HG02981 (cell line): Measurements from ENCODE around the gene GOSR2.

Experiments
- ATAC-seq: cut with Tn5 transposase; IDR thresholded peaks from one replicate; pipeline ENCODE4 v1.9.1; 2021; ENCODE audit warnings: mild to moderate bottlenecking, moderate library complexity; ENCODE audit not compliant: unreplicated experiment

The GOSR2 gene

DNA sequence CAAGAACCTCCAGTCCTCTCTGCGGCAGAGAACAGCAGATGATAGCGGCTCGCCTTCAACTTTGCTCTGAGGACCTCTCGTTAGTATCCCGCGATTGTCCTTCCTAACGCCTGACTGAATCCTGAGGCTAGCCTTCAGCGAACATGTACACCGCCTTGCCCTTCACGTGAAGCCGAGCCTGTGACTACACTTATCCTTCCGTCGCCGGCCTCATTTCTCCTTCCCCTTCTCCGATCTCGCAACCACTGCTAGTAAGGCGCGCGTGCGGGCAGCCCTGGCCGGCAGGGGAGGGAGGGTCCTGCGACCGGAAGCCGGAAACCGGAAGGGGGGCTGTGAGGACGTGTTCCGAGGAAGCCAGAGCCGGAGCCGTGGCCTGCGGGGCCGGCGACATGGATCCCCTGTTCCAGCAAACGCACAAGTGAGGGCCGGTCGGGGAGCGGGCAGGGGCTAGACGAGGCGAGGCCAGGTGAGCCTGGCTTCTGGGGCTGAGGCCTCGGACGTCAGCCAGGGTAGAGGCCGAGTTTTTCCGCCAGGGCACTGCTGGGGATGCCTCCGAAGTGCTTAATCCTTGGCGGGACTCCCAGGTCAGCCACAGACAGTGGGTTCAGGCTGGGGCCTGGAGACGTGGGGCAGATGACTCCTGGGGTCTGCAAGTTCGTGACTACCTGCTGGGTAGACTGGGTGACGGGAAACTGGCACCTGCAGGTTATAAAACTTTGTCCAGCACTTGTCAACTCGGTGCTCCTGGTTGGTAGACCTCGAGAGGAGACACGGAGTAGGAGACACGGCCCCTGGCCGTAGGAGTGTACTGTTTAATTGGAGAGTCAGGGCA, at the start of gene GOSR2:
GOSR2 (plus strand) TSS at position 357 of the 832 bp plus-strand sequence; CDS start at position 390, 33 bp downstream.
- peak; percentile 87 for ATAC-seq

DNA sequence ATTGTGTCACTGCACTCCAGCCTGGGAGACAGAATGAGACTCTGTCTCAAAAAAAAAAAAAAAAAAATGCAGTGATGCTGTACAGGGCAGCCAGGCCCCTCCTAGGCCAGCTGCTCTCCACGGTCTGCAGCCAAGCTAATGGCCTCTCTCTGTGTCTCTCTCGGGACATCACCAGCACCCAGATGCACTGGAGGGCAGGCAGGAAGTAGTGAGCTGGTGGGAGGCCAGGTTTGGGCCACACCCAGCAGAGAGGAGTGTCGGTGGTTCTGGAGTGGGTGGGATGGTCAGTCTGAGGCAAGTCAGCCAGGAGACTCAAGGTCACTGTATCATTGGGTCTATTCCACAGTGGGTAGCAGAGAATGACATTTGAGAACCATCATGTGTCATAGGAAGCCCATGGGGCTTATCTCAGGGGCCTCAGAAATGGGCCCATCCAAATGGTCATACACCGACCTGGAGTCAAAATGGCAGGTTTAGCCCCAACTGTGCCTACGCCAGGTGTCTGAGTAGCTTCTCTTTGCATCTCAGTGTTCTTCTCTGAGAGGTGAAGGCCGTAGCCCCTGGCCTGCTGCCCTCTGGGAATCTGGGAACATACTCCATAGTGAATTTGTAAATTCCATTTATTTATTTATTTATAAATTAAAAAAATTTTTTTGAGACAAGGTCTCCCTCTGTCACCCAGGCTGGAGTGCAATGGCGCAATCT, 48.9 kb upstream of the GOSR2 start:
- no peak for ATAC-seq

DNA sequence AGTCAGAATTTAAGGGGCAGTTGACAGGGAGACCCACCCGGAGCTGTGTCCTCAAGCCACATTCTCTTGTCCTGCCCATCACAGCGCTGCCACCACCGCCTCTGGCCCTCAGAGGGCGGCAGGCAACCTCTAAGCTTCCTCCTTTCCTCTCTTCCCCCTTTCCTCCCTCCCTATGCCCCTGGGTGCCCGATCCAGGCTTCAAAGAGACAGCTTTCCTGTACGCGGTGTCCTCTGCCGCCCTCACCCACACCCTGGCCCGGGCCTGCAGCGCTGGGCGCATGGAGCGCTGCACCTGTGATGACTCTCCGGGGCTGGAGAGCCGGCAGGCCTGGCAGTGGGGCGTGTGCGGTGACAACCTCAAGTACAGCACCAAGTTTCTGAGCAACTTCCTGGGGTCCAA, 48.1 kb upstream of the GOSR2 start:
- ATAC-seq, result no peak

DNA sequence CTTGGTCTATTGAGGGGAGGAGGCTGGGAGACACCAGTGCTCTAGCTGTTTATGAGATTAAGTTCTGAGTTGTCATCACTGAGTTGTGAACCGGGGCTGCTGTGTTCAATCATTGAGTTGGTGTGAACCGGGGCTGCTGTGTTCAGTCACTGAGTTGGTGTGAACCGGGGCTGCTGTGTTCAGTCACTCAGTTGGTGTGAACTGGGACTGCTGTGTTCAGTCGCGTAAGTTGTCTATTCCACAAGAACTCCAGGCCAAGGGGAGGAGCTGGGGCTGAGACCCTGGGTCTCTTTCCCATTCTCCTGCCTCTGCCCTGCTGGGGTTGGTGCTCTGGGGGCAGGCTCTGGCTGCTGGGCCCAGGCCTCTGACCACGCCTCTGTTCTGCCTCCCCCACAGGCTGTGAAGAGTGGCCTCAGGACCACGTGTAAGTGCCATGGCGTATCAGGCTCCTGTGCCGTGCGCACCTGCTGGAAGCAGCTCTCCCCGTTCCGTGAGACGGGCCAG, 47.1 kb upstream of the GOSR2 start:
- no peak for ATAC-seq

DNA sequence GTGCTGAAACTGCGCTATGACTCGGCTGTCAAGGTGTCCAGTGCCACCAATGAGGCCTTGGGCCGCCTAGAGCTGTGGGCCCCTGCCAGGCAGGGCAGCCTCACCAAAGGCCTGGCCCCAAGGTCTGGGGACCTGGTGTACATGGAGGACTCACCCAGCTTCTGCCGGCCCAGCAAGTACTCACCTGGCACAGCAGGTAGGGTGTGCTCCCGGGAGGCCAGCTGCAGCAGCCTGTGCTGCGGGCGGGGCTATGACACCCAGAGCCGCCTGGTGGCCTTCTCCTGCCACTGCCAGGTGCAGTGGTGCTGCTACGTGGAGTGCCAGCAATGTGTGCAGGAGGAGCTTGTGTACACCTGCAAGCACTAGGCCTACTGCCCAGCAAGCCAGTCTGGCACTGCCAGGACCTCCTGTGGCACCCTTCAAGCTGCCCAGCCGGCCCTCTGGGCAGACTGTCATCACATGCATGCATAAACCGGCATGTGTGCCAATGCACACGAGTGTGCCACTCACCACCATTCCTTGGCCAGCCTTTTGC, 46.5 kb upstream of the GOSR2 start:
- ATAC-seq, result no peak

DNA sequence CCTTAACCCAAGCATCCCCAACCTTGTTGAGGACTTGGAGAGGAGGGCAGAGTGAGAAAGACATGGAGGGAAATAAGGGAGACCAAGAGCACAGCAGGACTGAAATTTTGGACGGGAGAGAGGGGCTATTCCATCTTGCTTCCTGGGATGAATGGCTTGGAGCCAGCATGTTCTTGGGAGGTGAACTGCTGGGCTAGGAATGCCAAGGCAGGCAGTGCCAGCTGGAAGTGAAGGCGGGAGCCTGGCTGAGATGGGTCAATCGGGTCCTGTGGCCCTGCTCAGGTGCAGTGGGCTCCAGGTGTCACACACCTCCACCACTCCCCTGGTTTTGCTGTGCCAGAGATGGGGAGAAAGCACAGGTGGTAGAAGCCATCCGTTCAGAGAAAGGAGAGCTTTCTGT, 46.0 kb upstream of the GOSR2 start:
- no peak for ATAC-seq

DNA sequence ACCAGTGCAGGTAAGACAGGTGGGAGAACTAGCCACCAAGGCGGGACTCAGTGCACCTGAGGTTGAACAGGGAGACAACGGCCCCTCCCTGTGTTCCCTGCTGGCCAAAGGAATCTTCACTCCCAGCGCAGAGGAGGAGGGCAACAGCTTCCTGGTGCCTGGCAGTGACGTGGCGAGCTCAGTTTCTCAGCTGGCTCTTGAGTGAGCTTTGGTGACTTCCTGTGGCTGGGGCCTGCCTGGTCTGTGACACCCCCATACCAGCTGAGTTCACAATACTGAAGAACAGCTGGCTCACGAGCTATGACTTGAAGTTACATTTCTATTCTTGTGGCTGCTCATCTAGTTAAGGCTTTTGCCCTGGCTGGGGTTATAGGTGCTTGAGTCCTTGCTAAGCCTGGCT, 45.5 kb upstream of the GOSR2 start:
- ATAC-seq, result no peak

DNA sequence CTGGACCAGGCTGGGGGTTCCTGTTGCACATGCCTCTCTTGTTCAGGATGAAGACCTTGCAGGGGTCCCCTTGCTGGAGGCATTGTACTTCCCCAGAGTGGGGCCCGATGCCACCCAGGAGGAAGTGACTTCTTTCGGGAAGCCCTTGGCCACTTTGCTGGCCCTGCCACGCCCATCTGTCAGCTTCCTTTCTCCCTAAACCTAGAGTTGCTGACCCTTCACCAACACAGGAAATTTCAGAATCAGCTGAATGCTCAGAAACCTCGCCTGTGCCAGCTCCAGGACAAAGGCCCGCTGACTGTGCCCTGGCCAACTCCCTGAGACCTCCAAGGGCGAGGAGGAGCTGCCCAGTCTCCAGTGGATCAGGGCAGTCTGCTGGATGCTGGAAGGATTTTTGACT, 44.9 kb upstream of the GOSR2 start:
- no peak for ATAC-seq

DNA sequence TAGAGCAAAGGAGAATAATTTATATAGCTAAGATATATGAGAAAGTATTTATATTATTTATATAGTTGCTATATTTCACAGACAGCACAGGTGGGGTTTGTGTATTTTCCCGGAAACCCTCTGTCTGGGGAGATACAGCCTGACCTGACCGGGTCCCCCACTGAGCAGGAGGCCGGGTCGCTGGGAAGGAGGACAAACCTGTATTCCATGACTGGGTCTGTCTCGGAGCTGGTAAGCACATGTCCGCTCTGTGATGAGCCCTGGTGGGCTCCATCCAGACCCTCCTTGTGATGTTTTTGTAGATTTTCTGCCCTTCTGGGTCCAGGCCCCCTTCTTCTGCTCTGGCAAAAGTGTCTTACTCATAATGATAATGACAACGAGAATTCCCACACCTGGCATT, 43.9 kb upstream of the GOSR2 start:
- no peak for ATAC-seq

DNA sequence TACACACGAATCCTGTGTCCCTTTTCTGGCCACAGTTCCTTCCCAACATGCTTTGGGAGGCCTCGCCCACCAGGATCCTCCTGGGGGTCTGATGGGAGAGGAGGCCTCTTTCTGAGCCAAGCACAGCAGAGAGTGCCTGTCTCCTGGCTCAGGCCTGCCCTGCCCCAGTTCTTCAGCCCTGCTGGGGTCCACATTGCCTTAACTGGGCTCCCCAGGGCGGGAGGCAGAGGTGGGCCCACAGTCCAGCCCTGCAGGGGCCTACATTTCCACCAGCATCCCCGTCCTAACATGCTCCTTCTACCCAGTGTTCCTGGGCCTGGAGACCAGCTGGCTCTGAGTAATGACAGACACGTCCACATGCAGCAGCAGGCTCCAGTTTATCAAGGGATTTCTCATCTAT, 41.9 kb upstream of the GOSR2 start:
- ATAC-seq, result no peak

DNA sequence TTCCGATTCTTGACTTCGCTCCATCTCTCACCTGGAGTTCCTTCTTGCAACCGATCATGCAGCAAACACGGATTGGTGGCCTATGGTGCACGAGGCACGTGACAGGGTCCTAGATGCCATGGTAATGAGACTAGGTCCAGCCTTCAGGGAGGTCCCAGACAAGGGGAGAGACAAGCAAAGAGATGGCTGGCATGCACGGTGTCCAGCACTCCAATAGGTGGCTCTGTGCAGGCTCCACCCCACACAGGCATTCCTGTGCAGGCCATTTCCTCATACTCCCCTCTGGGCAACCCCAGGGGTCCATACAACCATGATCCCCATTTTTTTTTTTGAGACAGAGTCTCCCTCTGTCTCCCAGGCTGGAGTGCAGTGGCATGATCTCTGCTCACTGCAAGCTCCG, 40.3 kb upstream of the GOSR2 start:
- ATAC-seq, result no peak

DNA sequence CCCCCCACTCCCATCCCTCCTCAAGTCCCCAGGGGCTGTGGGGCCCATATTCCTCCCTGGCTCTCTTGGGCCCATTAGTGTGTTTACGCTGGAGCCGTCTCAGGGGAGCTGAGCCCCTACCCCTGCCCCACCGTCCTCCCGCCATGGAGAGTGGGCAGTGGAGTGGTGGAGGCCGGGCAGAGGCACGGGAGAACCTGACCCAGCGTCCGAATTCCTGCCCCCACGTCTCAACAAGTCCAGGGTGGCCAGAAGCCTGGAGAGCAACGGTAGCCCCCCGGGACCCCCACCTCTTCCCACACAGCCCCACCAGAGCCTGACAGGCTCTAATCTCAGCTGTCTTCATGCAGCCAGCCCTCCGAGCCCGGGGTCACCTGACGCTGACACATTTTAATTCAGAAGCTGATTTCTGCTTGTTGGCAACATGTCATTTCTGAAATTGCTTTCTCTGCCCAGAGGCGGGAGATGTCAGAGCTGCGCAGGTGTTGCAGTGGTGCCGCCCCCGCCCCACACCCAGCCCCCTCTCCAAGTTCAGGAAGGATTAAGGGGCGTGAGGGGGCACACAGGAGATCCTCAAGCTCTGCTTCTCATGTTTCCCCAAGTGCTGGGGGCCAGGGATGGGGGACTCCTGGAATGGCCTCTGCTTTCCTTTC, 39.0 kb upstream of the GOSR2 start:
- no peak for ATAC-seq

DNA sequence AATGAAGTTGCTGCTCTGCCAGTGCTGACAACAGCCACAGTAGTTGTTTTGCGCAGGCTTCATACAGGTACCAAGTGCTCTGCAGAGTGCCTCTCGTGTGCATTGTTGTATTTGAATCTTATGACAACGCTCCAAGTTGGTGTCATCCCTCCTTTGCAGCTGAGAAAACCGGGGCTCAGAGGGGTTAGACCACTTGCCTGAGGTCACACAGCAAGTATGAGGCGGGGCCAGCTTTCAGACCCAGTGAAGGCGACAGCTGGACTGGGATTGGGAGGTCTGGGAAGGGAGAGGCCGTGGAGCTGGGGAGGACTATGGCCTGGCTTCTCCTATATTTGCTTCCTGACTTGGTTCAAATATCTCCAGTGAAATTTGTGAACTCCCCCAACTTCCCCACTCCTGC, 38.4 kb upstream of the GOSR2 start:
- no peak for ATAC-seq

DNA sequence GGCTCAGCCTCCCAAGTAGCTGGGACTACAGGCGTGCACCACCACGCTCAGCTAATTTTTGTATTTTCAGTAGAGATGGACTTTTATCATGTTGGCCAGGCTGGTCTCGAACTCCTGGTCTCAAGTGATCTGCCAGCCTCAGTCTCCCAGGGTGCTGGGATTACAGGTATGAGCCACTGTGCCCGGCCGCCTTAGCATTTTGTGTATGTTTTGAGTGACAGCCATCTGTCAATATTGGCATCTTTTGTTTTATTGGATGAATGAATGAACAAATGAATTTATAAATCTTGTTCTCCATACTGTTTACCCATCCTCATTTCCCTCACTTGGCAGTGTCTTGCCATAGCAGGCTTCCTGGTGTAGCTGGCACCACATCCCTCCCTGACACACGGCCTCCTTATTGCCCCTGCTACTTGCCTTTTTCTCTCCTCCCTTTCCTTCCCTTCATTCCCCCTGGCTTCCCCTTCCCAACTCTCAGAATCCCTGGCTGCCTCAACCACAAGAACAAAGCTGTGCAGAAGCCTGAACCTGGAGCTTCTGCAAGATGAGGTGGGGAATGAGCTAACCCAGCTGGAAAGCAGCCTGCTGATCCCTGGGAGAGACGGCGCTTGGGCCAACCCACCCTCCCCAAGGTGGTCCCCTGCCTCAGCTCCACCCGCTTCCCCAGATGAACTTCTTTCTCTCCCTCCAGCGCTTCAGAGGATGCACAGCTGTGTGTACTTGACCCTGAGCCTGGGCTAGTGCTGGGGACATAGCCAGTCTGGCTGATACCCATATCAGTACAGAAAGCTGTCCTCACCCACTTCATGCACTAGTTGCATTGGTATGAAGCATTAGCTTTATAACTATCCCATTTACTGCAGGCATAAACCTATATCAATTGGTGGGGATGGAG, 37.3 kb upstream of the GOSR2 start:
- no peak for ATAC-seq

DNA sequence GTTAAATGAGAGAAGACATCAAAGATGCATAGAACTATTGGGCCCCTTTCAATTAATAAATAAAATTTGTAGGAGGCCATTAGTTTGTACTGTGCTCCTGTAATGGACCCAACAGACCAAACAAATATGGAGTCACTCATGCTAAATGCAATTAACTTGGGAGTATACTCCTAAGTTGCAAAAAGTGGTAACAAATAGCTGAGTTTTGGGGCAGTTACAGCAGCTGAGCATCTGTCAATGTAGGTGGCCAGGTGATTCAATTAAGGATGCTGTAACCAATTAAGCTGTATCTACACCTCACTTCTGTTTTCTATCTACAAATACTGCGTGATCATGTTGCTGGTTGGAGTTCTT, 36.7 kb upstream of the GOSR2 start:
- no peak for ATAC-seq

DNA sequence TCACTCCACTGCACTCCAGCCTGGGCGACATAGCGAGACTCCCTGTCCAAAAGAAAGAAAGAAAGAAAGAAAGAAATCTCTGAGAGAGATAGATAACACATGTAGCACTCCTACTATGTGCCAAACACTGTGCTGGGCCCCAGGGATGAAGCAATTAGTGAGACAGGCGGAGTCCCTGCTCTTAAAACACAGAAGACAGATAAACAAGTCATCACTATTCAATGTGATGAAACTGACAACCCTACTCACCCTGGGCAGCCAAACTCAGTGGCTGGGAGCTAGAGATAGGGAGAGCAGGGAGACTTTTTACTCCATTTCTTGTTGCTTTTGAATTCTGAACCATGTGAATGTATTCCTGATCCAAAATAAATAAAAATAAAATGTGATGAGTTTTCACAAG, 35.2 kb upstream of the GOSR2 start:
- no peak for ATAC-seq

DNA sequence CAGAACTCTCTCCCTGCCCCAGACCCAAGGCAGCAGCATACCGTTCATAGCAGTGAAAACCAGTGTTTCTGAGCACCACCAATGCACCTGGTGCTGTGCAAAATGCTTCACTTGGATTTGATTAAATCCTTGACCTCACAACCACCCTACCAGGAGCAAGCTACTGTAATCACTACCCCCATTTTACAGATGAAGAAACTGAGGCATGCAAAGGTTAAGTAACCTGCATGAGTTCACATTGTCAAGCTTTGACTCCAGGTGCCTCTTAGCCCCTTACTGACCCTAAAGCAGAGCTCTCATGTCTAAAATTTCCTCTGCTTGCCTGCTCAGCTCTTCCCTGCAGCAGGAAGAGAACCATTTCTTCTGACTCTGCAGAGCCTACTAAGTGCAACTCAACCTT, 34.2 kb upstream of the GOSR2 start:
- ATAC-seq, result no peak

DNA sequence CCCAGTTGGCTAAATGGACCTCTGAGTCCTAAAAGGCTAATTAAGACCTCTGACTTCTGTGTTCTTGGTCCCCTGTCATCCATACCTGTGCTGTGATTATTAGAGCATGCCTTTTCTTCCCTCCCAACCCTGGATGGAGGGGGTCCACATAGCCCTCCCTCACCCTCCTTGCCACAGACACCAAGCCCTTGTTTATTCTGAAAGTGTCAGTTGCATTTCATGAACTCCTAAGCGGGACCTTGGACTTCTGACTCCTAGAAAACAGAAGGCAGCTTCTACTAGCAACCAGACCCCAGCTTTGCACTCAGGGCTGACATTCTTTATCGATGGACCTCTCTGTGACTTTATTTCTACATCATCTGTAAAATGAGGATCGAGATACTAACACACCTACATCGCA, 33.4 kb upstream of the GOSR2 start:
- no peak for ATAC-seq

DNA sequence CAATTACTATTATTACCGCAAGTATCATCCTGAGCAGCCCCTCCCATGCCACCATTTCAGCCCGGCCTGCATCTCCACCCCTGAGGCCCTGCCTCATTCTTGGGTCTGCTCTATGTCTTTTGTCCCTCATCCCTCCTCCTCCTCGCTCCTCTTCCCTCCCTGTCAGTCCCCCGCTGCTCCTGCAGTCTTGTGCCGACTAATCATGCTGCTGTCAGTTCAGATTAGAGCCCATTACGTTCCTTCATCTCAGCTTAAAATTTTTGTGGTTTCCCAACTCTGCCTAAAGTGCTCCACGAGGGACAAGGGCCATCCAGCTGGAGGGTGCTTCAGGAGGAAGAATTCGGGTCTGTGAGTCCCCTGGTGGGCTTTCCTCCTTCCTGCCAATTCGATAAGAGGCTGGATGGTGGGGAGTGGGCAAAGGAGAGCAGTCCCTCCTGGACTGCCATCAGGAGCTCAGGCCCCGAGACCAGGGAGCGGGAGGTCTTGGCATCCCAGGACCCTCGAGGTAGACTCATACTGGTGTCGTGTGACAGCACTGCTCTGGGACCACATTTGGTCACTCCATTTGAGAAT, 32.9 kb upstream of the GOSR2 start:
- no peak for ATAC-seq

DNA sequence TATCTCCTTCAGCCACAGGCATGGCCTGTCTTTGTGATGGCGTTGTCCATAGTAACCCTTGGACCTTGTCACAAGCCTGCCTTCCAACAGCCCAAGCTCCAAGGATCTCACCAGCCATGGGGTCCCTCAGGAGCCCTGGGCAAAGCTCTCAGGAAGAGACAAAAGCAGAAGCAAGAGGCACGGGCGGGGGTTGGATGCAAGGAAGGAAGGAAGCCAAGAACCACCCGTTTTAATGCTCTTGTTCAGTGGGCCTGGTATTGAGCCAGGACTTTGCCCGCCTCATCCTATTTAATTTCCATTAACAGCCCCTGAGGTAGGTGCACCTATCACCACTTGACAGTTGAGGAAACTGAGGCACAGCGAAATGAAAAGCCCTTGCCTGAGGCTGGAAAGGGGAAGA, 32.3 kb upstream of the GOSR2 start:
- no peak for ATAC-seq
